Astrocyte (in vitro differentiated cells and primary cell): ENCODE results near the gene TPST2.

ENCODE experiments used
- CTCF ChIP-seq: IDR thresholded peaks from 2 replicates; pipeline ENCODE4 v1.5.1; 2011; ENCODE audit warnings: low read depth, mild to moderate bottlenecking, inconsistent platforms, low read length, moderate library complexity; ENCODE audit not compliant: insufficient read depth
- EZH2 ChIP-seq: IDR thresholded peaks from 2 replicates; pipeline ENCODE4 v1.6.1; 2012; ENCODE audit warnings: mild to moderate bottlenecking, low read length, inconsistent platforms; ENCODE audit not compliant: insufficient read depth

GRCh38 chr22:26499188-26499703 lies 90.7 kb downstream of the TPST2 start:
- TF ChIP-seq CTCF (no peak), EZH2 (no peak)
